Stimulated activated CD8-positive, alpha-beta memory T cell treated with anti-CD3 and anti-CD28 coated beads, Interleukin-12 subunit alpha, Interleukin-12 subunit beta, amount 100 ng/mL, for 24 hours (primary cell): ENCODE results near the gene LRRC41.
"Not testable (repeated sequence)": the region's sequence is repeated elsewhere in the genome, so short reads cannot be mapped to it uniquely, and the experiment has no call there.

Experiments
- DNase-seq: peaks from one replicate; pipeline ENCODE4 v3.0.0-alpha.2; 2020; ENCODE audit errors: extremely low read depth

The LRRC41 gene

GRCh38 chr1:46303038-46303871 is at the start of gene LRRC41, which contains the start of gene UQCRH:
Gene LRRC41, minus strand, starts transcription at chr1:46303616. Its CDS starts 294 bp downstream, at chr1:46303322.
Gene UQCRH, plus strand, starts transcription at chr1:46303698. Its CDS starts 69 bp downstream, at chr1:46303767.
- peak; percentile 77 for DNase-seq

- DNase-seq: no peak
These were observed 48.9 kb upstream of the LRRC41 start for GRCh38 chr1:46352363-46352762.

- no peak for DNase-seq
These were observed 41.9 kb upstream of the LRRC41 start for GRCh38 chr1:46345281-46345680.

GRCh38 chr1:46344481-46344880 is 41.1 kb upstream of the LRRC41 start:
- DNase-seq: no peak

GRCh38 chr1:46343705-46344104 is 40.3 kb upstream of the LRRC41 start:
- DNase-seq: no peak

GRCh38 chr1:46343351-46343695 is 39.9 kb upstream of the LRRC41 start:
- no peak for DNase-seq

GRCh38 chr1:46342677-46343350 is 39.4 kb upstream of the LRRC41 start:
- no peak for DNase-seq

GRCh38 chr1:46342084-46342656 is 38.8 kb upstream of the LRRC41 start:
- DNase-seq: no peak

GRCh38 chr1:46341222-46342083 is 38.0 kb upstream of the LRRC41 start:
- DNase-seq: no peak

GRCh38 chr1:46340404-46341221 is 37.2 kb upstream of the LRRC41 start, which contains the start of gene NSUN4:
Gene NSUN4, plus strand, starts transcription at chr1:46340807. Its CDS starts 20 bp downstream, at chr1:46340827.
- peak; percentile 64 for DNase-seq

GRCh38 chr1:46337409-46337808 is 34.0 kb upstream of the LRRC41 start:
- DNase-seq: not testable (repeated sequence)

- DNase-seq: no peak
These were observed 31.7 kb upstream of the LRRC41 start for GRCh38 chr1:46335081-46335480.

GRCh38 chr1:46334030-46334384 is 30.6 kb upstream of the LRRC41 start:
- no peak for DNase-seq

GRCh38 chr1:46333300-46334029 is 30.0 kb upstream of the LRRC41 start:
- DNase-seq: no peak

GRCh38 chr1:46331786-46332540 is 28.5 kb upstream of the LRRC41 start:
- not testable (repeated sequence) for DNase-seq

GRCh38 chr1:46330381-46330780 is 27.0 kb upstream of the LRRC41 start:
- DNase-seq: not testable (repeated sequence)

GRCh38 chr1:46329807-46330206 is 26.4 kb upstream of the LRRC41 start:
- DNase-seq: not testable (repeated sequence)

GRCh38 chr1:46328182-46328581 is 24.8 kb upstream of the LRRC41 start:
- not testable (repeated sequence) for DNase-seq
